GM12874 (cell line): ENCODE results near the gene SLC35B2.

ENCODE experiments used
- CTCF ChIP-seq: IDR thresholded peaks from 2 replicates; pipeline ENCODE4 v1.5.1; 2011; ENCODE audit warnings: low read depth, mild to moderate bottlenecking, control low read depth, low read length, moderate library complexity; ENCODE audit not compliant: insufficient read depth

SLC35B2 gene

GRCh38 chr6:44257025-44257752, at the start of gene SLC35B2:
Gene SLC35B2, minus strand, starts transcription at chr6:44257528. Its CDS starts 118 bp downstream, at chr6:44257410.
- TF ChIP-seq CTCF = peak; percentile 76

- no peak for TF ChIP-seq CTCF
These were observed 49.4 kb upstream of the SLC35B2 start for GRCh38 chr6:44306710-44307109.

GRCh38 chr6:44305200-44305725, 47.9 kb upstream of the SLC35B2 start:
- TF ChIP-seq CTCF = no peak

GRCh38 chr6:44304282-44305199, 47.2 kb upstream of the SLC35B2 start:
- peak; percentile 86 for TF ChIP-seq CTCF

- TF ChIP-seq CTCF = no peak
These were observed 46.5 kb upstream of the SLC35B2 start for GRCh38 chr6:44303842-44304241.

GRCh38 chr6:44302856-44303255, 45.5 kb upstream of the SLC35B2 start:
- no peak for TF ChIP-seq CTCF

GRCh38 chr6:44301782-44302564, 44.6 kb upstream of the SLC35B2 start:
- TF ChIP-seq CTCF = no peak
